ENCODE results near the gene SASH3.

Gene SASH3

DNA sequence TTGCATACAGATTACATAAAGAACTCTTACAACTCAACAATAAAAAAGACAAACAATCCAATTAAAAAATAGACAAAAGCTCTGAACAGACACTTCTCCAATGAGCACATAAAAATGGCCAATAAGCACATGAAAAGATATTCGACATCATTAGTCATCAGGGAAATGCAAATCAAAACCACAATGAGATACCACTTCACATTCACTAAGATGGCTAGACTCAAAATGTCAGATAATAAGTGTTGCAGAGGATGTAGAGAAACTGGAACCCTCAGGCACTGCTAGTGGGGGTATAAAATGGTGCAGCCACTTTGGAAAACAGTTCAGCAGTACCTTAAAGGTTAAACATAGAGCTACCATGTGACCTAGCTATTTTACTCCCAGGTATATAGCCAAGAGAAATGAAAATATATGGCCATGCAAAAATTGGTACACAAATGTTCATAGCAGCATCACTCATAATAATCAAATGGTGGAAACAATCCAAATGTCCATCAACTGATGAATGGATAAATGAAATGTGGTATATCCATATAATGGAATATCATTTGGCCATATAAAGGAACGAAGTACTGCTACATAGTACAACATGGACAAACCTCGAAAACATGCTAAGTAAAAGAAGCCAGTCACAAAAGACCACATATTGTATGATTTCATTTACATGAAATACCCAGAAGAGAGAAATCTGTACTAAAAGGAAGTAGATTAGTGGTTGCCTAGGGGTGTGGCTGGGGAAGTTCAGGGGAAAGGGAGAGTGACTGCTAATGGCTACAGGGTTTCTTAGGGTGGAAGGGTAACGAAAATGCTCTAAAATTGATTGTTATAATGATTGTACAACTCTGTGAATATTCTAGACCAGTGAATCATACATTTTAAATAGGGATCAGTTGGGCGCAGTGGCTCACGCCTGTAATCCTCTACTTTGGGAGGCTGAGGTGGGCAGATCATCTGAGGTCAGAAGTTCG is 29.4 kb downstream of the SASH3 start:
- DNase-seq (ENCODE audit: low spot score), result no peak

DNA sequence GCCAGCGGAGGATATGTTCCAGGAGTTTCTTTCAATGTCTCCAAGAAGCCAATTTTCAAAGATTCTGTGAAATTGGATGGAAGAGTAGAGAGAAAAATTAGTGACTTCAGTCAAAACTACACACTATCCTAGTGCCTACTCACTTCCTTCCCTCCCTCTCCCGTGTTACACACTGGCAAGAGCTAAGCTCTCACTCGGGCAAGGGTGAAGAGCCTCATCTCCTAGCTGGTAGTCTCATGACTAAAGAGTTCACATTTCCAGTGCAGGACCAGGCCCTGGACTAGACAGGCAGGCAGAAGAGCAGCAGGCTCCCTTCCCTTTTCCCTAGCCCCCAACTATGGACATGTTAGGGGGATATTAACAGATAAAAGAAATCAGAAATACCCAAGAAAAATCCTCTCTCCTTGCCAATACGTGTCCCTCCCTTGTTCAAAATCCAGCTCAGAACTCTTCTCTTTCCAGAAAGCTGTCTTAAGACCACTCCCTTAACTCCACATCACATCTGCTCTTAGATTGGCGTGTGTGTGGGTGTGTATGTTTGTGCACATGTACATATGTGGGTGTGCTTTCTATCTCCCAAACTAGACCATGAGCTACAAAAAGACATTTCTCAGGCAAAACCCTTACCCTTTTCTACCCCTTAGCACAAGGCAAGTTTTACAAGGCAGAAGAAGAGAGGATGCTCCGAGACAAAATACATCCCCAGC is 34.1 kb downstream of the SASH3 start:
- no peak for DNase-seq (ENCODE audit: low spot score)

DNA sequence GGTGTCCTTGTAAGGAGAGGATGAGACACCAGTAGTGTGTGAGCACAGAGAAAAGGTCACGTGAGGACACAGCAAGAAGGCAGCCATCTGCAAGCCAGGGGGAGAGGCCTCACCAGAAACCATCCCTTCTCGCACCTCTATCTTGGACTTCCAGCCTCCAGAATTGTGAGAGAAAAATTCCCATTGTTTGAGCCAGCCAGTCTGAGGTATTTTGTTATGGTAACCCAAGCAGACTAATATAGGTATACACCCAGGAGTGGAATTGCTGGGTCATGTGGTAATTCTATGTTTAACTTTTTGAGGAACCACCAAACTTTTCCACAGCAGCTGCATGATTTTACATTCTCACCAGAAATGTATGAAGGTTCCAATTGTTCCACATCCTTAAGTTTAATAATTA is 38.4 kb downstream of the SASH3 start:
- DNase-seq (ENCODE audit: low spot score), result no peak

DNA sequence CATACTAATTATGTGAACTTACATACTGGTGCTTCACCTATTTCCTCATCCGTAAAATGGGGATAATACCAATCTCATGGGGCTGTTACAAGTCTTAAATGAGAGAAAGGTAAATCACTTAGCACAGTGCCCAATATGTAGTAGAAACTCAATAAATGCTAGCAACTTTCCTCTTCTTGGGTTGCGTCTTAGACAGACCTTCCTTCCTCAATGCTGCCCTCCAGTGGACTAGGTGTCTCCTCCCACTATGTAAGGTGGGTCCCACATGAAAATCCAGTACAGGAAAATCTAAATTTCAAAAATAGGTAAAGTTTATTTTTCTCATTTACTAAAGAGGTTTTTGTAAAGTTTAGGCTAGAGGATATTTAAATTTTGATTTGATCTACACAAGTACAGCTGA is 43.4 kb downstream of the SASH3 start:
- peak; percentile 38 for DNase-seq (ENCODE audit: low spot score)

DNA sequence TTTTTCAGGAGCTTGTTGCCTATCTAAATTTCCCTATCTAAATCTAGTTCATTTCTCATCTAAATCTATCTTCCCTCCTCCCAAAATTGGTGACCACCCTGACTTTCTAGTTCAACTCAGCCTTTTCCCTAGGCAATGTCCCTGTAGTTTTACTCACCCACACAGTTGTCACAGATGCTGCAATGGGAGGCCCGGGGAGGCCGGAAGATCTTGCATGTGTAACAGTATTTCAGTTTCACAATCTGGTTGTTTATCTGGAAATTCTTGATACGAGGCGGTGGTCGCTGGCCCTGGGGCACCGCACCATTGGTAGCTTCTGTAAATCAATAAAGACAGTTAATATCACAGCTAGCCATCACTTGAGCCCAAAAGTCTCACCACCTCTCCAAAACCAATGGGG is 43.8 kb downstream of the SASH3 start:
- DNase-seq (ENCODE audit: low spot score), result no peak

DNA sequence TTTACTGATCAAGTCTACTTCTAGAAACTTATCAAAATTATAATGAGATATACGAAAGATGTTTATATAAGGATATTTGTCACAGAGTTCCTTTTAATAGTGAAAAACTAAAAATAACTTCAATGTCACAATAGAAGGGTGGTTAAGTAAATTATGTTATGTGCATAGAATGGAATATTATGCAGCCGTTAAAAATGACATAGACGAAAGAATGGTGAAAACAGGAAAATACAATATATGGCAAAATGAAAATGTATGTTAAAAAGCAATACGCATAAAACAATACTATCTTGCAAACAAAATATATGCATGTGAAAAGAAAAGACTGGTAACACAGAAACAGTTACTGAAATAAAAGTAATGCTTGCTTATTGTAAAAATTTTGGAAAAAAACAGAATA is 44.9 kb downstream of the SASH3 start:
- no peak for DNase-seq (ENCODE audit: low spot score)

DNA sequence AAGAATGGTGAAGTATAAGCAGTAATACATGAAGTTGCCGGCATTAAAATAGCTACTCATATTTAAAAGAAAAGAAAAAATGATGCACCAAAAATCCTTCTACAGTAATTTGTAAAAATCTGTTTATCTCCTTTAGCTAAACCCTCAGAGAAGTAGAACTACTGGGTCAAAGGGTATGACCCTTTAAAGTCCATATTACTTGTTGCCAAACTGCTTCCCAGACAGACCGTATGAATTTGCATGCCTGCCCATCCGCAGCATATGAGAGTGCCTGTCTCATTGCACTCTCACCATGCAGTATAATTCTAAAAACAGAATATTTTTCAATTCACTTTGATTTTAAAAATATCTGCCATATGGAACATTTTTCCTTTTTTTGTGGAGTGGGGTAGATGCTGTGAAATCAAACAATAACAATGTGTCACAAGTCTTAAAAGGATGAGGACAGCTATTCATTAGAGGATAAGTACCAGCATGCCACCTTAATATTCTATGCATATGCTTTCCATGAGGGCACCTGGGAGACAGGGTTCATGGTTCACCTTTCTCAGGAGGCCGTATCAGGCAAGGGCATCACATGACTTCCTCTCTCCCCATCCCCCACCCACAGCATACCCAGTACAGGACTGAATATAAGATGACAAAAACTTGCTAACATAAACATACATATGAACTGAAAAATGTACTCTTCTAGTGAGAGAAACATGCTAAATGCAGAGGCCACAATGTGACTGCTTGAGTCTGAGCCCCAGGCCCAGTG is 46.2 kb downstream of the SASH3 start:
- no peak for DNase-seq (ENCODE audit: low spot score)

DNA sequence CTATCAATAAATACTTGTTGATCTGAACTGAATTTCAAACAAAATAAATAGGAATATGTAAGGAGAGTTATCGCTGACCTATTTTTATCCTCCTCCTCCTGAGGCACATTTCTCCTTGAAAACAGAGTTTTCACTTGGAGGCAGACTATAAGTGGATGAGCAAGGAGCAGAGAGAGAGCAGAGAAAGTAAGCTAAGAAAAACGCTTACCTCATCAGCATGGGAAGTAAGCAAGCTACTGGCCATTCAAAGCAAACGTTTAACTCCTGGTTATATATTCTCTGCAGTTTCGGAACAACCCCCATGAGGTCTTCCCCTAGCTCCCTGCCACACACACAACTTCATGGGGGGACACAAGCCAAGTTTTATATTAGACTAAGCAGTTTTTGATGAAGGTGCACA is 50.7 kb downstream of the SASH3 start:
- peak; percentile 13 for DNase-seq (ENCODE audit: low spot score)

DNA sequence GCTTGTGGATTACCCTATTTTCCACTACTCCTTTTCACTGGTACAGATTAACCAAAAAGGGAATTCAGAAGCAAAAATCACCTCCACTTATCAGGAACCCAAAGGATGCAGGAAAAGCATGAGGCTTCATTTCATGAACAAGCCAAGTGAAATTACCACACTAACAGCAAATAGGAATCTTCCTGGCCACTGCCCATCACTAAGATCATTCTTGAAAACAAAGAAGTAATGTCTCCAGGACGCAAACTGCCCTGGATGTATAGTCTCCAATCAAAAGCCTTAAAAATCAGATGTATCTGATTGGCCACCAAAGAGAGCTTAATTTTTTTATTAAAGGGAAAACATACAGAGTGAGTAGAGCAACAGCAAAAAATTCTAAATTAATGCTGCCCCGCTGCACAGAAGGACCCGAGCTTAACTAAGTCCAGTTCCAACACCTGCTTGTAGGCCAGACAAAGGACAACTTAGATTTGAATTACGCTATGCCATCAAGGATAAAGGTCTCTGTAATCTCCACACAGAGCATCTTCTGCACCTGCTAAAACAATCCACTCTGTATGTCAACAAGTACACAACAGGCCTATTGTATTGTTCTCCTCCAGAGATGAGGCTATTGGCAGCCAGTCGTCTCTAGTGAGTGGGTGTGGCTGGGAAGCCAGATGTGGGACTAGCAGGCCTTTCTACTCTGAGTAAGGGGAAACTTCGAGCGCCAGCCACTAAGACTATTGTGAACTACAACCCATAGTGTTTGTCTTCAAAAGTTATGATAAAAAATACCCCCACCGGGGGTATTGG is 51.5 kb downstream of the SASH3 start:
- no peak for DNase-seq (ENCODE audit: low spot score)

DNA sequence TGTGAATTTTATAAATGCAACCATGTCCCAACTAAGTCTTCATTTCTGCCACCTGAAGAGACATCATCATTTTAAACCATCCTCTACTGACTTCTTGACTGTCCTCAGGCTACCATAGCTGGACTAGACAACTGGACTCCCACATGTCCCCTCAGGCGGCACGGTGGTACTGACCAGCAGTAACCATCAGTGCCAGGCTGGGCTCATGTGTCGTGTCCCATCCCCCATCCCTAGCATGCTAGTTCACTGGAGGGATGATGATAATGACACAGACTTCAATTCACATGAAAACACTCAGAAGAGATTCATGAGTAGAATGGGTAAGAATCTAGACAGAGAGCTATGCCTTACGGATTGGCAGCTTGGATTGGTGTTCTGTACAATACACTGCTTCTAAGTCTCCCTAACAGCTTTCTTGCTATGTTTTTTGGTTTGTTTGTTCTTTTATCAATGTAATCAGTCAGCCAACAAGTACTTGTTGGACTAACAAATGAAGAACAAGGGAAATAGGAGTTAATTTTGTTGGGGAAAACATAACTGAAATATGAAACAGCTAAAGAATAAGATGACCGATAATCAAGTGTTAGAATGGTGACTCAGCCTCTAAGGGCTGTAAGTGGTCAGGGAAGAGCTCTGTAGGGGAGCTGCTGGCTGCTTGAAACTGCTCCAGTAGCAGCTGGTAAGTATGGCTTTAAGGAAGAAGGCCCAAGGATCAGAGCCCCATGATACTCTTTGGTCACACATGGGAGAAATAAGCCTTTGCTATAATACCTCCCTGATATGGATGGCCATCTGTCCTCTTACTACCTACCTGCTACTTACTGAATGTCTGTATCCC is 53.6 kb downstream of the SASH3 start:
- peak; percentile 50 for DNase-seq (ENCODE audit: low spot score)

DNA sequence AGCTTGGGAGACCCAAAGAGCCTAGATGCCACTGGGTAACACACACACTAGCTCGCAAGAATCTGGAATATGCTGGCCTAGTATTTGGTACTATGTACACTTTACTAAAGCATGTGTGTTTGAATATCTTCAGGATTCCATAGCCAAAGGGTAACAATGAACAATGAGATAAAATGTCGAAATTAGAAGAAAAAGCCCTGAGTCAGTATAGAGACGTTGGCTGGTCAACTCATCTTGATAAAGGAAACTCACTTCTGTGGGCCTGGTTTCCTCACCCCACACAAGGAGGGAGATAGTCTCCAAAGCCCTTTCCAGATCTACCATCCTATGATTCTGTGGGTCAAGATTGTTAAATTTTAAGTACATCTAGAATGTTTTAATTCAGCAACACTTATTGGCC is 57.1 kb downstream of the SASH3 start:
- no peak for DNase-seq (ENCODE audit: low spot score)

DNA sequence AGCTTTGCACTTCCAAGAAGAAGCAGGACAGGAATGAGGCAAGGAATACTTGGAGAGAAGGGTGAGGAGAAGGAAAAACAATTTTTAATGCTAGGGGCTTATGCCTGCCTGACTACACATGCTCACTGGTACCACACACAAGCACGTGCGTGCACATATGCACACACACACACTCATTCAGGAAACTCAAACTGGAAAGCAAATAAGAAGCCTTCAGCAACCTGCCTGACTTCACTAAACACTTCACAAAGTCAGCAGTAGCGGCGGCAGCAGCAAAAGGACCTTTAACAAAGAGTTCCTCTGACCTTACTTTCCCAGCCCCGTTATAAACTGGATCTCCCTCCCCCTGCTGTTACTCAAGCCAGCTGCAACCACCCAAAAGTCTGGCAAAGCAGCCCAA is 60.6 kb downstream of the SASH3 start:
- no peak for DNase-seq (ENCODE audit: low spot score)

DNA sequence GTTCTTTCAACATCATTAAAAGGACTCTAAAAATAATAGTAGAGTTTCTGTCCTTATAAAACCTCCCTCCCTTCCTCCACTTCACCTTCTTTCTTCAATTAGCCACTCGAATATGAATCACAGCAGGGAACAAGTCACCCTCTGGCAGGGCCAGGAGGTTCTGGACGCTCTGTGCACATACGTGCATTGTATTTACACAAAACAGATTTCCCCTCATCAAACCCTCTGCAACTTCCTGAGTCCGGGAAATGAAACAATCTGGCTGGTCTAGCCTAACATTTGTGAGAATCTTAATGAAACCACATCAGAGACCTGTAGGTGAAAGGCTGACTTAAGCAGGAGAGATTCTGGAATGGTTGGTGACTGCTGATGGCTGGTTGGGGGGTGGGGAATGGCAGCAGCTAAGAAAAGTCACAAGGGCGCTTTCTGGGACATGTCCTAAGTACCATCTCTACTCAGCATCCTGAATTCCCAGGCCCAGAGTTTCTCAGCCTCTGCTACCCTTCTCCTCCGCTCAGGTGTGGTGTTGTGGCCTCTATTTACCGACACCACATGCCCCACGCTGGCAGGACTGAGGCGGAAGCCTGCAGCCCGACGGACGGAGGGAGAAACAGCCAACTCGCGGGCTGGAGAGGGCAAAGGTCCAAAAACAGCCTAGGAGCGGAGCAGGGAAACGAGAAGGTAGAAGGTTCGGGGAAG is 62.9 kb downstream of the SASH3 start:
- DNase-seq (ENCODE audit: low spot score), result peak; percentile 46

DNA sequence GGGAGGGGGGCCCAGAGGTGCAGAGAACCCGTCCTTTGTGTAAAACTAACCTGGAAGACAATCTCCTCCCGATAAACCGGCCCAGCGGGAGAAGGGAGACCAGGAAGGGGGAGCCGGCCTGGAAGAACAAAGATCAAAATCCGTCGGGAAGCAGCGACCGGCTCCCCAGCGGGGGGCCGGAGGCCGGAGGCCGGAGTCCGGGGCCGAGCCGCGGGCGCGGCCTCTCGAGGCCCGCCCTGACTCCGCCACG is 63.4 kb downstream of the SASH3 start:
- DNase-seq (ENCODE audit: low spot score), result no peak

DNA sequence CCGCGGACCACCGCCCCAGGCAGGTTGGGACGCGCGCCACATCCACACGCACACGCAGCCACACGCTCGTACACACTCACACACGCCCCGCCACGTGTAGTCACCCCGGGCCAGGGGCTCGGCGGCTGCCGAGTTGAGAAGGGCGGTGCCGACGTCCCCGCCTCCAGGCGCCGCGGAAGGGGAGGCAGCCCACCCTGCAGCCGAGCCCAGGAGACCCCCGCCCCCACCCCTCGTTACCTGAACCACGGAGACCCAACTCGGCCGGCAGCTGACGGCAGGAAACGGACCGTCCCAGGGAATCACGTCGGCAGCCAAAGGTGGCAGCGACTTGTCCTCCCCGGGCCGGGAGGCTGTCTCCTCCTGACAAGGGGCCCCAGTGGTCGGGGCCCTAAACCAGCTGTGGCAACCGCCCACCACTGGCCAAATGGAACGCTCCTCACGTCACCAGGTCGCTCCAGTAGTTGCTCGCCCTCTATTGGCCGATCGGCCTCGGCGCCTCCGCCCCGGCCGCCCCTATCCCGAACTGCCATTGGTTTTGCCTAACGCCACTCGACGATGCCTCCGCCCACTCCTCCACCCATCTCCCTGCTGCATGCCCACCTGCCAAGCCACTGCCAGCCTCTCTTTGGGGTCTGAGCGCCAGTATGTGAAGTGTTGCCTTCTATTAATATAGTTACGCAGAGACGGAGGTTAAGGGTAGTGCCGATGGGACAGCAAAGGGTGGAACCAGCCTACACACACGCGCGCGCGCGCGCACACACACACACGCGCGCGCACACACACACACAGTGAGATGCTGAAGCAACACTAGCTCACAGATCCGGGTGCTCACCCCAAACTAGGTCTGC is 63.9 kb downstream of the SASH3 start, which contains the start of gene ZDHHC9:
TSS of gene ZDHHC9 (minus strand) at position 428 of the 848 bp plus-strand sequence. CDS start 1,941 bp downstream, outside the sequence.
- DNase-seq (ENCODE audit: low spot score), result peak; percentile 86

All from kidney tubule cell (primary cell).